ENCODE measurements around the gene MYOCD.
"Not testable (repeated sequence)": the region's sequence is repeated elsewhere in the genome, so short reads cannot be mapped to it uniquely, and the experiment has no call there.

- not testable (repeated sequence) for TF ChIP-seq CTCF, EP300, POLR2A (IDR thresholded peaks at IDR 0.05)
Measured at GRCh38 chr17:12635996-12636395, 29.7 kb upstream of the MYOCD start.

All from tibial nerve (tissue), 4 donors.